ENCODE results near the gene TEX44. TPM values are rescaled to one million over a fixed set of nuclear protein-coding genes. Genes with fewer than 3 reads are reported as not detected.

TEX44 gene
- total and polyA plus RNA-seq, 2 of the 13 experiments (the other 11 are each of a cell fraction or from before 2014, with no cell fraction given) = not detected

DNA sequence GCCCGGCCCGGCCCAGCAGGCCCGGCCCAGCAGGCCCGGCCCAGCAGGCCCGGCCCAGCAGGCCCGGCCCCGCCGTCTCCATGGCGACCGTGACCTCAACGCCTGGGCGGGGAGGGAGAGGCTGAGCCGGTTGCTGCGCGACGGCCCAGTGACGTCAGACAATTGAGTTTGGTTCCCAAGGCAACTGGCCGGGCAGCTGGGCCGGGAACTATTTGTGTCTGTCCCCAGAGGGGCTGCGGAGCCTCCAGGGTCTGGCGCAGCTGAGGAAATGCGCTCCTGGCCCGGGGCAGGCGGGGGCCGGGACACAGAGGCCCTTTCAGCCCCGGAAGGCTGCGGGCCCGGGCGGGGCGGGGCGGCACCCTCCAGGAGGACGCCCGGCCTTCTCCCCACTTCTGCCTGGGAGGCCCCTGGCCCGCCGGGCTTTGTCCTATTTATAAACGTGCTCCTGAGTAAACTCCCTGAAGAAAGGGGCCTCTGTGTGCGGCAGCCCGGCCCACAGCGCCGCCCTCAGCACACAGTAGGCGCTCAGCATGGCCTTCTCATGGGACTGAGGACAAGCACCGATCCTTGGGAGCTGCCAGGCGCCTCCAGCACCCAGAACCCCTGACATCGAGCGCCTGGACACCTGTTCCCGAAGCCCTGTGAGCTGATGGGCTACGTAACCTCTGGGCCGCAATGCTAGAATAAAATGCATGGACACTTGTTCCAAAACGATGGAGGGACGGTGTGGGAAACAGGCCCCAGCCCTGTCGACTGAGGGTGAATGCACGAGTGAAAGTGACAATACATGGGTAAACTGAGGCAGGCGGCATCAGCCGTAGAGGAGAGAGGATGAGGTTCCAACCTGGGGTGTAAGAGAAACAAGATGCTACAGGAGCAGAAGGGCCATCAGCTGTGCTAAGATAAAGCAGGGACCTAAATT is 12.3 kb downstream of the TEX44 start (continued):
- TF ChIP-seq ARID4A (CRISPR knock-in tag; IDR thresholded peaks at IDR 0.05; ENCODE audit: borderline replicate concordance) (peak; percentile 69; the same call in 1 of the 2 replicates), ATF7 (IDR thresholded peaks at IDR 0.05) (peak; percentile 83), ATF7 (CRISPR knock-in tag; IDR thresholded peaks at IDR 0.05) (peak; percentile 83), ZNF234 (CRISPR knock-in tag; conservative IDR thresholded peaks at IDR 0.05) (no peak), SIN3A (IDR thresholded peaks at IDR 0.05; ENCODE audit: borderline replicate concordance, low read depth, low read length) (peak; percentile 62; the same call in 1 of the 2 replicates), CEBPG (CRISPR knock-in tag; IDR thresholded peaks at IDR 0.05) (0 out of 2 replicates have a peak, but pooled peaks have one; percentile 18), UBTF (CRISPR knock-in tag; IDR thresholded peaks at IDR 0.05) (peak; percentile 4; the same call in 1 of the 2 replicates), SP5 (CRISPR knock-in tag; IDR thresholded peaks at IDR 0.05; ENCODE audit: borderline replicate concordance, low read depth) (0 out of 2 replicates have a peak, but pooled peaks have one; percentile 10), RELA (CRISPR knock-in tag; IDR thresholded peaks at IDR 0.05) (no peak), SALL2 (CRISPR knock-in tag; IDR thresholded peaks at IDR 0.05) (0 out of 2 replicates have a peak, but pooled peaks have one; percentile 67), HOXA3 (CRISPR knock-in tag; IDR thresholded peaks at IDR 0.05) (no peak), ZNF451 (CRISPR knock-in tag; IDR thresholded peaks at IDR 0.05) (no peak), CREB1 (IDR thresholded peaks at IDR 0.05) (peak; percentile 98), CREB1 (CRISPR knock-in tag; IDR thresholded peaks at IDR 0.05) (peak; percentile 78), CBX5 (CRISPR knock-in tag; IDR thresholded peaks at IDR 0.05; ENCODE audit: borderline replicate concordance) (no peak), RFX1 (IDR thresholded peaks at IDR 0.05) (peak; percentile 99), HDAC1 (CRISPR knock-in tag; IDR thresholded peaks at IDR 0.05) (0 out of 2 replicates have a peak, but pooled peaks have one; percentile 36)
- TF ChIP-seq, protein P1, sequence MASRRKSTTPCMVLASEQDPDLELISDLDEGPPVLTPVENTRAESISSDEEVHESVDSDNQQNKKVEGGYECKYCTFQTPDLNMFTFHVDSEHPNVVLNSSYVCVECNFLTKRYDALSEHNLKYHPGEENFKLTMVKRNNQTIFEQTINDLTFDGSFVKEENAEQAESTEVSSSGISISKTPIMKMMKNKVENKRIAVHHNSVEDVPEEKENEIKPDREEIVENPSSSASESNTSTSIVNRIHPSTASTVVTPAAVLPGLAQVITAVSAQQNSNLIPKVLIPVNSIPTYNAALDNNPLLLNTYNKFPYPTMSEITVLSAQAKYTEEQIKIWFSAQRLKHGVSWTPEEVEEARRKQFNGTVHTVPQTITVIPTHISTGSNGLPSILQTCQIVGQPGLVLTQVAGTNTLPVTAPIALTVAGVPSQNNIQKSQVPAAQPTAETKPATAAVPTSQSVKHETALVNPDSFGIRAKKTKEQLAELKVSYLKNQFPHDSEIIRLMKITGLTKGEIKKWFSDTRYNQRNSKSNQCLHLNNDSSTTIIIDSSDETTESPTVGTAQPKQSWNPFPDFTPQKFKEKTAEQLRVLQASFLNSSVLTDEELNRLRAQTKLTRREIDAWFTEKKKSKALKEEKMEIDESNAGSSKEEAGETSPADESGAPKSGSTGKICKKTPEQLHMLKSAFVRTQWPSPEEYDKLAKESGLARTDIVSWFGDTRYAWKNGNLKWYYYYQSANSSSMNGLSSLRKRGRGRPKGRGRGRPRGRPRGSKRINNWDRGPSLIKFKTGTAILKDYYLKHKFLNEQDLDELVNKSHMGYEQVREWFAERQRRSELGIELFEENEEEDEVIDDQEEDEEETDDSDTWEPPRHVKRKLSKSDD (CRISPR knock-in tag; IDR thresholded peaks at IDR 0.05; ENCODE audit: low read depth) = no peak
- TF ChIP-seq, protein P2, sequence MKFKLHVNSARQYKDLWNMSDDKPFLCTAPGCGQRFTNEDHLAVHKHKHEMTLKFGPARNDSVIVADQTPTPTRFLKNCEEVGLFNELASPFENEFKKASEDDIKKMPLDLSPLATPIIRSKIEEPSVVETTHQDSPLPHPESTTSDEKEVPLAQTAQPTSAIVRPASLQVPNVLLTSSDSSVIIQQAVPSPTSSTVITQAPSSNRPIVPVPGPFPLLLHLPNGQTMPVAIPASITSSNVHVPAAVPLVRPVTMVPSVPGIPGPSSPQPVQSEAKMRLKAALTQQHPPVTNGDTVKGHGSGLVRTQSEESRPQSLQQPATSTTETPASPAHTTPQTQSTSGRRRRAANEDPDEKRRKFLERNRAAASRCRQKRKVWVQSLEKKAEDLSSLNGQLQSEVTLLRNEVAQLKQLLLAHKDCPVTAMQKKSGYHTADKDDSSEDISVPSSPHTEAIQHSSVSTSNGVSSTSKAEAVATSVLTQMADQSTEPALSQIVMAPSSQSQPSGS (CRISPR knock-in tag; IDR thresholded peaks at IDR 0.05) = peak; percentile 77
